Uterus (tissue), 2 donors: Measurements from ENCODE around the gene SZT2.

Experiments used
- CTCF ChIP-seq, 4 experiments: fragments of 200-600 bp in 2 of 4; fragments of 450-650 bp in 2 of 4; sonication (generic) in 2 of 4; IDR thresholded peaks; one replicate each; pipeline ENCODE4 v1.5.1; 2016 to 2019; ENCODE audit warnings: antibody characterized with exemption in 4 of 4, mild to moderate bottlenecking in 2 of 4, moderate library complexity in 1 of 4
- POLR2A ChIP-seq, 2 donors: fragments of 450-650 bp; IDR thresholded peaks; one replicate each; pipeline ENCODE4 v1.6.1; 2016; ENCODE audit warnings: antibody characterized with exemption in 2 of 2, mild to moderate bottlenecking in 1 of 2, moderate library complexity in 1 of 2

- TF ChIP-seq CTCF (IDR thresholded peaks at IDR 0.05) (no peak), POLR2A (IDR thresholded peaks at IDR 0.05) (no peak)
Observed at GRCh38 chr1:43427524-43427923, 37.8 kb downstream of the SZT2 start.
